ENCODE measurements around the gene ATOSB. TPM values are rescaled to one million over a fixed set of nuclear protein-coding genes. Genes with fewer than 3 reads are reported as not detected.
A peak's percentile ranks its signal among the peaks of the same experiment; 100 is the strongest.

ATOSB gene, protein sequence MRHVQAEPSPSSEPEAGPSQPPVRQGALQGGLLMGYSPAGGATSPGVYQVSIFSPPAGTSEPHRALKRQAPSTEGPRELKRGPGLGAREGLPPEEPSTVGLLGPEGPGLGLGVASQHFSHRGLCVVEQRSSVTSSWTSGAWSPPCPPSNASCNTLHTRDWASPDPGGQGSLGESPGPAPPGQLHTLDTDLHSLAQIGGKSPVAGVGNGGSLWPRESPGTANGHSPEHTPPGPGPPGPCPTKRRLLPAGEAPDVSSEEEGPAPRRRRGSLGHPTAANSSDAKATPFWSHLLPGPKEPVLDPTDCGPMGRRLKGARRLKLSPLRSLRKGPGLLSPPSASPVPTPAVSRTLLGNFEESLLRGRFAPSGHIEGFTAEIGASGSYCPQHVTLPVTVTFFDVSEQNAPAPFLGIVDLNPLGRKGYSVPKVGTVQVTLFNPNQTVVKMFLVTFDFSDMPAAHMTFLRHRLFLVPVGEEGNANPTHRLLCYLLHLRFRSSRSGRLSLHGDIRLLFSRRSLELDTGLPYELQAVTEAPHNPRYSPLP
- total RNA-seq (2014; rRNA removed) (9.2 and 10.2 TPM in 2 replicates), Bru-seq, nascent RNA (percentile 63 among the genes with signal in this experiment), BruChase-seq, experiment 1, labeled RNA remaining after a 6-hour chase (percentile 84 among the genes with signal in this experiment), BruChase-seq, experiment 2, labeled RNA remaining after a 2-hour chase (percentile 72 among the genes with signal in this experiment)
- long read RNA-seq, partial matches to known transcripts = 27 of 39 reads
- long read RNA-seq, other reads (novel, unspliced or antisense) = 7 of 39 reads

DNA sequence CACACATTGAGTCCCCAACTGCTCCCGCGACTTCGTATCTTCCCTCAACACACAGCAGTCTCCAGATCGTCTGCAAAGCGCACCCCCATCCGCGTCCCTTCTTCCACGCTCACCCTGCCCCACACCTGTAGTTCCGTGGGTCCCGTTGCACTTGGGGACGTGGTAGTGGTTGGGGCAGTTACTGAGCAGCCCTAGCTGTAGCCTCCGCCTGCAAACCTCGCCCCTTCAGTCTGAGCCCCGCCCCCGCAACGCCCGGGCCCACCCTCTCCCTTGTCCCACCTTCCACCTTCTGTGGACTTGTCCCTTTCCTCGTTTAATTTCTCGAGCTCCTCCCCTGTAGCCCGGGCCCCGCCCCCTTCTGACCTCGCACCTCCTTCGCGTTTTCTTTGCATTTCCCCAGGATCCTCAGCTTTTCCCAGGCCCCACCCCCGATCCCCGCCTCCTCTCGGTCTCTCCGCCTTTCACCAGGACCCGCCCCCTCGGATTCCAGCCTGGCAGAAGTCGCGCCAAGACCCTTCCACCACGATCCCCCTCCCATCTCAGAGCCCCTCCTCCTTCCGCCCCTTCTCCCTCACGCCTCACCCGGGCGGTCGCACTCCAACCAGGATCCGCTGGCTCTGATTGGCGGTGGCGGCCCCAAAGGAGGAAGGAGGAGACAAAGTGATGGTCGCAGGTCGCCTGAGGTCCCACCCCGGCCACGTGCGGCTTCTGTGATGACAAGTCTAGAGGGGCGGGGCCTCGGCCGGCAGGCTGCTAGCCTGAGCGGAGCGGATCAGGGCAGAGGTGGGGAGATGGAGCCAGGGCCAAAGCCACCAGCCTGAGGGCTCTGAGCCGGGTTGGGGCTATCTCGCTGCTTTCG lies at the start of gene ATOSB:
ATOSB (minus strand) TSS at position 183 of the 859 bp plus-strand sequence. CDS start 7,588 bp downstream, outside the sequence.
- no TSS peak for BruUV-seq (replicated peaks)
- POLR2A ChIA-PET (ENCODE audit: unreplicated experiment) = interaction anchor here (0.6 kb wide), 1 partner anchor 134 kb away, joined by 7 read pairs; no protein-coding TSS in a partner anchor
- H3K36me3 ChIP-seq (ENCODE audit: low read depth, low read length) = no peaks in the 10 kb centered on the region; the same call in 1 of the 2 replicates

DNA sequence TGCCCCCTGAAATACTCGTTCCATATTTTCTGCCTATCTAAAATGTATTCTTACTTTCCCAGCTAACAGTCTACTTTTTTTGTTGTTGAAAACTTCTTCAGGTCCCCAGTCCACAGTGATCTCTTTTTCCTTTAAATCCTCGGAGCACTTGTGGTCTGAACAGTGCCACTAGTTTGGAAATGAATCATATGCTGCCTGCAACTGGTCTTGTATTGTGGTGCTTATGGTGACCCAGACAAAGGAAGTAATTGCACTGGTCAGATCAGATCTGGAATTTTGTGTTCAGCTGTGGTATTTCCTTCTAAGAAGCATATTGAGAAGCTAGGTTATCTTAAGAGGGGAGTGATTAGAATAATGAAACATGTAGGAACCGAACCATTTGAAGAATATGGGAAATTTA lies 49.0 kb upstream of the ATOSB start:
- no peaks in the 10 kb centered on the region for H3F3A ChIP-seq (ENCODE audit: low read length, unreplicated experiment)
- H3K79me2 ChIP-seq (ENCODE audit: low read length) = peaks cover 25% of the 10 kb centered on the region
- ChIA-PET POLR2A (ENCODE audit: unreplicated experiment) (no interaction called here), CTCF (no interaction called here)
- no peaks in the 10 kb centered on the region for H3K9me3 ChIP-seq (ENCODE audit: low read length)
- no peak overlapping the region for H3K4me3 ChIP-seq (ENCODE audit: low read length)
- no peak overlapping the region for H3K27ac ChIP-seq (ENCODE audit: low read length)
- no peaks in the 10 kb centered on the region for H4K20me1 ChIP-seq (ENCODE audit: low read length)
- DNase-seq = peak; percentile 29
- no peak overlapping the region for H3K9ac ChIP-seq (ENCODE audit: low read length)
- no peaks in the 10 kb centered on the region for H3K36me3 ChIP-seq (ENCODE audit: low read depth, low read length)
- TF ChIP-seq, protein P1, sequence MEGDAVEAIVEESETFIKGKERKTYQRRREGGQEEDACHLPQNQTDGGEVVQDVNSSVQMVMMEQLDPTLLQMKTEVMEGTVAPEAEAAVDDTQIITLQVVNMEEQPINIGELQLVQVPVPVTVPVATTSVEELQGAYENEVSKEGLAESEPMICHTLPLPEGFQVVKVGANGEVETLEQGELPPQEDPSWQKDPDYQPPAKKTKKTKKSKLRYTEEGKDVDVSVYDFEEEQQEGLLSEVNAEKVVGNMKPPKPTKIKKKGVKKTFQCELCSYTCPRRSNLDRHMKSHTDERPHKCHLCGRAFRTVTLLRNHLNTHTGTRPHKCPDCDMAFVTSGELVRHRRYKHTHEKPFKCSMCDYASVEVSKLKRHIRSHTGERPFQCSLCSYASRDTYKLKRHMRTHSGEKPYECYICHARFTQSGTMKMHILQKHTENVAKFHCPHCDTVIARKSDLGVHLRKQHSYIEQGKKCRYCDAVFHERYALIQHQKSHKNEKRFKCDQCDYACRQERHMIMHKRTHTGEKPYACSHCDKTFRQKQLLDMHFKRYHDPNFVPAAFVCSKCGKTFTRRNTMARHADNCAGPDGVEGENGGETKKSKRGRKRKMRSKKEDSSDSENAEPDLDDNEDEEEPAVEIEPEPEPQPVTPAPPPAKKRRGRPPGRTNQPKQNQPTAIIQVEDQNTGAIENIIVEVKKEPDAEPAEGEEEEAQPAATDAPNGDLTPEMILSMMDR (conservative IDR thresholded peaks at IDR 0.05; ENCODE audit: low read depth, low read length) = no peak
- no peak for TF ChIP-seq EZH2phosphoT487 (IDR thresholded peaks at IDR 0.05; ENCODE audit: borderline replicate concordance, low read length)
- TF ChIP-seq EZH2 (IDR thresholded peaks at IDR 0.05; ENCODE audit: low read length, unreplicated experiment) = no peak
- H3K27me3 ChIP-seq (ENCODE audit: low read length) = no peaks in the 10 kb centered on the region
- peak overlapping the region; percentile 87; the same call in 1 of the 2 replicates for H3K4me2 ChIP-seq (ENCODE audit: low read length)
- ATAC-seq = no peak
- H3K4me1 ChIP-seq (ENCODE audit: insufficient read depth, low read length) = peaks cover 21% of the 10 kb centered on the region
- intact Hi-C loops (cut with micrococcal nuclease) = loop anchor here (10.0 kb wide), 2 partner anchors 90 to 310 kb away; no protein-coding TSS in a partner anchor
- H3K9me2 ChIP-seq (replicated peaks; ENCODE audit: low read length) = no peaks in the 10 kb centered on the region
- no TSS peak for BruUV-seq (replicated peaks)
- H2AFZ ChIP-seq (ENCODE audit: low read length) = no peak overlapping the region

More for the DNA sequence above, at the start of gene ATOSB:
- peak within 1 kb of the TSS; percentile 54 for H3K9ac ChIP-seq (ENCODE audit: low read length)
- H3K9me3 ChIP-seq (ENCODE audit: low read length) = no peaks in the 10 kb centered on the region
- no peaks in the 10 kb centered on the region for H3F3A ChIP-seq (ENCODE audit: low read length, unreplicated experiment)
- CTCF ChIA-PET = interaction anchor here (0.6 to 1.7 kb wide), 4 partner anchors 13 to 269 kb away, joined by 3 to 13 read pairs (median 9); partner anchors contain the start of genes STOML2 and UNC13B
- peak within 1 kb of the TSS; percentile 93 for H2AFZ ChIP-seq (ENCODE audit: low read length)
- no peaks in the 10 kb centered on the region for H3K27me3 ChIP-seq (ENCODE audit: low read length)
- H3K4me3 ChIP-seq (ENCODE audit: low read length) = peak within 1 kb of the TSS; percentile 83
- ATAC-seq = peak; percentile 51
- peaks cover 36% of the 10 kb centered on the region for H3K4me1 ChIP-seq (ENCODE audit: insufficient read depth, low read length)
- peak; percentile 89 for DNase-seq
- no peaks in the 10 kb centered on the region for H4K20me1 ChIP-seq (ENCODE audit: low read length)
- H3K79me2 ChIP-seq (ENCODE audit: low read length) = no peaks in the 10 kb centered on the region
- H3K9me2 ChIP-seq (replicated peaks; ENCODE audit: low read length) = no peaks in the 10 kb centered on the region
- TF ChIP-seq, protein P1 (conservative IDR thresholded peaks at IDR 0.05; ENCODE audit: low read depth, low read length) = no peak
- TF ChIP-seq EZH2phosphoT487 (IDR thresholded peaks at IDR 0.05; ENCODE audit: borderline replicate concordance, low read length) (no peak), EZH2 (IDR thresholded peaks at IDR 0.05; ENCODE audit: low read length, unreplicated experiment) (no peak)
- intact Hi-C loops (cut with micrococcal nuclease) = loop anchor here (1.0 to 5.0 kb wide), 5 partner anchors 46 to 436 kb away; partner anchors contain the start of gene UNC13B
- H3K27ac ChIP-seq (ENCODE audit: low read length) = peak within 1 kb of the TSS; percentile 39
- H3K4me2 ChIP-seq (ENCODE audit: low read length) = peak within 1 kb of the TSS; percentile 99
